Lung (tissue), 12 donors: Measurements from ENCODE around the gene DNMT3A. TPM values are rescaled to one million over a fixed set of nuclear protein-coding genes. Genes with fewer than 3 reads are reported as not detected.
A peak's percentile ranks its signal among the peaks of the same experiment; 100 is the strongest.

Experiments used
- ATAC-seq: fragments of 200-7000 bp; cut with Tn5 transposase; one replicate; pipeline ENCODE4 v1.9.1; 2020; ENCODE audit warnings: moderate number of reproducible peaks; ENCODE audit not compliant: insufficient read depth, low FRiP score
- DNase-seq, 3 donors: peaks; one replicate each; pipeline ENCODE4 v3.0.0-alpha.2; 2013 to 2017
- H3K27ac ChIP-seq, 2 donors: one replicate each; pipeline ENCODE4 v1.5.1; 2013; ENCODE audit warnings: mild to moderate bottlenecking in 2 of 2, moderate library complexity in 2 of 2, control low read depth in 1 of 2, inconsistent platforms in 1 of 2, low read depth in 1 of 2, low read length in 1 of 2
- H3K27me3 ChIP-seq, 3 donors: one replicate each; pipeline ENCODE4 v1.5.1; 2013; ENCODE audit warnings: low read length in 2 of 3; ENCODE audit not compliant: control insufficient read depth in 3 of 3, insufficient read depth in 3 of 3
- H3K36me3 ChIP-seq, 4 donors: one replicate each; pipeline ENCODE4 v1.5.1; 2013; ENCODE audit warnings: low read length in 4 of 4, mild to moderate bottlenecking in 1 of 4, moderate library complexity in 1 of 4; ENCODE audit not compliant: control insufficient read depth in 4 of 4, insufficient read depth in 4 of 4
- H3K4me1 ChIP-seq, 5 donors: one replicate each; pipeline ENCODE4 v1.5.1; 2013; ENCODE audit warnings: low read length in 5 of 5, mild to moderate bottlenecking in 2 of 5, moderate library complexity in 1 of 5; ENCODE audit not compliant: control insufficient read depth in 5 of 5, insufficient read depth in 5 of 5
- H3K4me3 ChIP-seq: one replicate; pipeline ENCODE4 v1.5.1; 2013; ENCODE audit warnings: mild to moderate bottlenecking, control low read depth, moderate library complexity
- H3K9ac ChIP-seq, 2 donors: one replicate each; pipeline ENCODE4 v1.5.1; 2013; ENCODE audit warnings: low read length in 2 of 2, control low read depth in 1 of 2; ENCODE audit not compliant: insufficient read depth in 1 of 2
- H3K9me3 ChIP-seq, 4 donors: one replicate each; pipeline ENCODE4 v1.5.1; 2013; ENCODE audit warnings: low read length in 3 of 4, mild to moderate bottlenecking in 1 of 4, moderate library complexity in 1 of 4; ENCODE audit not compliant: control insufficient read depth in 4 of 4, insufficient read depth in 3 of 4
- CTCF ChIP-seq: IDR thresholded peaks from 2 replicates; pipeline ENCODE4 v1.5.1; 2012; ENCODE audit warnings: mild to moderate bottlenecking; ENCODE audit errors: control extremely low read depth, extremely low read depth
- WGBS, 2 donors: extraction: QIAGEN DNeasy Blood & Tissue Kit; methylation state at CpG; one replicate each; pipeline ENCODE4 v1.1.7; 2013; 5-methylcytosine and 5-hydroxymethylcytosine counted together
- polyA plus RNA-seq, 2 donors: library from polyadenylated mRNA; stranded (reverse); fragments of 200-250 nt; gene quantifications; one replicate each; pipeline ENCODE4 v1.2.1, GENCODE V29; 2013
- total RNA-seq, 2 donors: library from RNA; depleted of rRNA in 1 of 2; stranded (reverse); fragments of >200 nt in 1 of 2; gene quantifications; one replicate each; pipeline ENCODE4 v1.2.1, GENCODE V29; 2014 to 2021
- donor health status: control.
- donor health status: control.
- donor health status: Bipolar disorder and iron deficiency.
- donor health status: healthy.
- donor health status: DM: yes; HTN: yes; CAD: no.

The DNMT3A gene
- total and polyA plus RNA-seq, 4 donors = 9.2 to 61.0 (median 26.9) TPM

DNA sequence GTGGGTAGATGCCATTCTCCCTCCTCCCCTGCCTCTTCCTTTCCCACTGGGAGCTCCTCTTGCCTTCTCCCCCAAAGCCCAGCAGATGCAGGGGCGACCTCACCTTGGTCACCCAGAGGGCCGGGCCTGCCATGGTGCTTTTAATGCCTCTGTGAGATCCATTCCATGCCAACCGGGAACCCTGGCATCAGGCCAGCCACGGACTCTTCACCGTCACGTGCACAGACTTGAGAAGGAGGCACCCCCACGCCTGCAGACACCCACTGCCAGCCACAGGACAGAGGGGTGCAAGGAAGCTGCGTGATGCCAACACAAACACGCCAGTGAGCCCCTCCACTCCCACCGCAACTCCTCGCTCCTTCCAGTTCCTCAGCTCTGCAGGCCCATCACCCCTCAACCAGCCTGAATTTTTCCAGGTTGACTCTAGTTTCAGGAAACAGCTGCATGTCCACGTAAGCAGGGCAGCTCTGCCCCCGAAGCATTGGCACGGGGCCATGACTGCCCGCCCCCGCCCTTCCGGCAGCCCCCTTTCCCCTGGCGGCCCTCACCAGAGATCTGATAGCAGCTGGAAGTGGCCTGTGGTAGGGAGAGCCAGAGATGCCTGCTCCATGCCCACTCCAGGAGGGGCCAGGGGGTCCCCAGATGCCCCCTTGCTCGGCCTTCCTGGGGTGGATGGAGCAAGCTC, 50.8 kb downstream of the DNMT3A start:
- 28 to 38% methylated on average over 18 to 19 of the region's 19 CpGs for WGBS, 2 donors
- H3K4me3 ChIP-seq = no peak overlapping the region
- H3K27ac ChIP-seq = peak overlapping the region in 1 of 2 donors; percentile 72
- TF ChIP-seq CTCF = no peak
- H3K9ac ChIP-seq = peak overlapping the region in 1 of 2 donors; percentile 16
- no peak for ATAC-seq
- peaks cover 7 to 38% (median 20%) of the 10 kb centered on the region in 5 donors for H3K4me1 ChIP-seq
- peak in 2 of 3 donors; percentile 53 to 63 for DNase-seq
- H3K27me3 ChIP-seq = no peaks in the 10 kb centered on the region
- no peaks in the 10 kb centered on the region for H3K9me3 ChIP-seq
- peaks cover 0 to 2% (median 0%) of the 10 kb centered on the region in 4 donors for H3K36me3 ChIP-seq

- Histone ChIP-seq H3K27ac (peak overlapping the region in 1 of 2 donors; percentile 58), H3K9me3 (no peaks in the 10 kb centered on the region), H3K9ac (no peak overlapping the region), H3K4me1 (peaks cover 1 to 29% (median 15%) of the 10 kb centered on the region in 5 donors), H3K36me3 (peaks cover 0 to 10% (median 2%) of the 10 kb centered on the region in 4 donors), H3K27me3 (no peaks in the 10 kb centered on the region), H3K4me3 (no peak overlapping the region)
- no peak for DNase-seq
- WGBS, 2 donors = 85 to 92% methylated on average over 11 of the region's 11 CpGs
- TF ChIP-seq CTCF = no peak
- no peak for ATAC-seq
These were observed 54.8 kb downstream of the DNMT3A start for GRCh38 chr2:25286723-25287483.

GRCh38 chr2:25286025-25286400, 55.7 kb downstream of the DNMT3A start:
- Histone ChIP-seq H3K4me3 (no peak overlapping the region), H3K27ac (peak overlapping the region in 1 of 2 donors; percentile 58), H3K36me3 (peaks cover 0 to 14% (median 2%) of the 10 kb centered on the region in 4 donors), H3K27me3 (no peaks in the 10 kb centered on the region), H3K9me3 (no peaks in the 10 kb centered on the region), H3K9ac (no peak overlapping the region), H3K4me1 (peaks cover 1 to 24% (median 14%) of the 10 kb centered on the region in 5 donors)
- ATAC-seq = peak; percentile 36
- peak in 1 of 3 donors; percentile 54 for DNase-seq
- TF ChIP-seq CTCF = no peak
- WGBS, 2 donors = 62 to 72% methylated on average over 10 of the region's 10 CpGs
